ENCODE data around the gene RAB1B.

RAB1B gene

DNA sequence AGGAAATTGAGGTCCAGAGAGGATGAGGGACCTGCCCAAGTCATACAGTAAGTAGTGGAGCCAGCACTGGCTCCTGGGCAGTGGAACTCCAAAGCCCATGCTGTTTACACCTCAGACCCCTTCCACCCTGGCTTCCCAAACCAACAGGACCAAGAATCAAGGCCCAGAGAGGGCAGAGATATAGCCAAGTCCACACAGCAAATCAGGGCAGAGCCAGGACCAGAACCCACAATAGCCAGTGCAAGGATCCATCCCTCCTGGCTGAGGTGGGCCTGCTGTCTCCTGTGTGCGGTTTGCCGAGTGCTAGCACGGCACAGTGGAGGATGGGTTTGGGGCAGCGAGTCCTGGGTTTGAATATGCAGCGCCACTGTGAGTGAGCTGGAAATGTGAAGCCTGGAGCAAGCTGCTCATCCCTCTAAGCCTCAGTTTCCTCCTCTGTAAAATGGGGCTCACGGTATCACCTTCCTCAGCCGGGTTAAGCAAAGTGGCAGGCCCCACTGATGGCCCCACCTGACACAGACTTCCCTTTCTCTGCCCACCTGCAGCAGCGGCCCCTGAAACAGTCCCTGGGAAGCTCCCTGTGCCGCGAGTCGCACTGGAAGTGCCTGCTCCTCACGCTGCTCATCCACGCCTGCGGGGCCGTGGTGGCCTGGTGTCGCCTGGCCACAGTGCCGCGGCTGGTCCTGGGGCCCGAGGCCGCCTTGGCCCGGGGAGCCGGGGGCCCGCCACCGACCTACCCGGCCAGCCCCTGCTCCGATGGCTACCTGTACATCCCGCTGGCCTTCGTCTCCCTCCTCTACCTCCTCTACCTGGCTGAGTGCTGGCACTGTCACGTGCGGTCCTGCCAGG, 25.6 kb downstream of the RAB1B start:
- Histone ChIP-seq H3K79me2 (no peaks in the 10 kb centered on the region), H3K9ac (no peak overlapping the region), H3K36me3 (ENCODE audit: control insufficient read depth, insufficient read depth, low read length) (no peaks in the 10 kb centered on the region), H3K4me2 (ENCODE audit: low read length) (no peak overlapping the region), H3K27ac (no peak overlapping the region), H2AFZ (no peak overlapping the region), H3K4me3 (ENCODE audit: low read depth, low read length) (no peak overlapping the region), H3K9me3 (ENCODE audit: control insufficient read depth, low read length) (no peaks in the 10 kb centered on the region), H3K27me3 (ENCODE audit: control insufficient read depth, insufficient read depth, low read length) (no peaks in the 10 kb centered on the region), H3K4me1 (no peaks in the 10 kb centered on the region)
- TF ChIP-seq, protein P1, sequence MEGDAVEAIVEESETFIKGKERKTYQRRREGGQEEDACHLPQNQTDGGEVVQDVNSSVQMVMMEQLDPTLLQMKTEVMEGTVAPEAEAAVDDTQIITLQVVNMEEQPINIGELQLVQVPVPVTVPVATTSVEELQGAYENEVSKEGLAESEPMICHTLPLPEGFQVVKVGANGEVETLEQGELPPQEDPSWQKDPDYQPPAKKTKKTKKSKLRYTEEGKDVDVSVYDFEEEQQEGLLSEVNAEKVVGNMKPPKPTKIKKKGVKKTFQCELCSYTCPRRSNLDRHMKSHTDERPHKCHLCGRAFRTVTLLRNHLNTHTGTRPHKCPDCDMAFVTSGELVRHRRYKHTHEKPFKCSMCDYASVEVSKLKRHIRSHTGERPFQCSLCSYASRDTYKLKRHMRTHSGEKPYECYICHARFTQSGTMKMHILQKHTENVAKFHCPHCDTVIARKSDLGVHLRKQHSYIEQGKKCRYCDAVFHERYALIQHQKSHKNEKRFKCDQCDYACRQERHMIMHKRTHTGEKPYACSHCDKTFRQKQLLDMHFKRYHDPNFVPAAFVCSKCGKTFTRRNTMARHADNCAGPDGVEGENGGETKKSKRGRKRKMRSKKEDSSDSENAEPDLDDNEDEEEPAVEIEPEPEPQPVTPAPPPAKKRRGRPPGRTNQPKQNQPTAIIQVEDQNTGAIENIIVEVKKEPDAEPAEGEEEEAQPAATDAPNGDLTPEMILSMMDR (IDR thresholded peaks at IDR 0.05) = no peak

DNA sequence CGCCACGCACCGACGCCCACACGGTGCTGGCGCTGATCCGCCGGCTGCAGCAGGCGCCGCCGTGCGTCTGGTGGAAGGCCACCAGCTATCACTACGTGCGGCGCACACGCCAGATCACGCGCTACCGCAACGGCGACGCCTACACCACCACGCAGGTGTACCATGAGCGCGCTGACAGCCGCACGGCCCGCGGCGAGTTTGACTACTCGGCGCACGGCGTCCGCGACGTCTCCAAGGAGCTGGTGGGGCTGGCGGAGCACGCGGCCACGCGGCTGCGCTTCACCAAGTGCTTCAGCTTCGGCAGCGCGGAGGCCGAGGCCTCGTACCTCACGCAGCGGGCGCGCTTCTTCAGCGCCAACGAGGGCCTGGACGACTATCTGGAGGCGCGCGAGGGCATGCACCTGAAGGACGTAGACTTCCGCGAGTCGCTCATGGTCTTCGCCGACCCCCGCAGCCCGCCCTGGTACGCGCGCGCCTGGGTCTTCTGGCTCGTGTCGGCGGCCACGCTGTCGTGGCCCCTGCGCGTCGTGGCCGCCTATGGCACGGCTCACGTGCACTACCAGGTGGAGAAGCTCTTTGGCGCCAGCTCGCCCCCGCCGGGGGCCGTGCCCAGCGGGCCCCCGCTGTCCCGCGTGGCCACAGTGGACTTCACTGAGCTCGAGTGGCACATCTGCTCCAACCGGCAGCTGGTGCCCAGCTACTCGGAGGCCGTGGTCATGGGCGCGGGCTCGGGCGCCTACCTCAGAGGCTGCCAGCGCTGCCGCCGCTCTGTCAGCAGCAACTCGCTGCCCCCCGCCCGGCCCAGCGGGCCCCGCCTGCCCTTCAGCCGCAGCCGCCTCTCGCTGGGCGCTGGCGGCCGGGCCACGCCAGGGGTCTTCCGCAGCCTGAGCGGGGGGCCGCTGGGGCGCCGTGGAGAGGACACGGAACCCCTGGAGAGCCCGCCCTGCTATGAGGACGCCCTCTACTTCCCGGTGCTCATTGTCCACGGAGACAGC, 26.5 kb downstream of the RAB1B start:
- Histone ChIP-seq H3K4me2 (ENCODE audit: low read length) (no peak overlapping the region), H3K4me3 (ENCODE audit: low read depth, low read length) (no peak overlapping the region), H3K27me3 (ENCODE audit: control insufficient read depth, insufficient read depth, low read length) (no peaks in the 10 kb centered on the region), H3K9me3 (ENCODE audit: control insufficient read depth, low read length) (no peaks in the 10 kb centered on the region), H3K27ac (no peak overlapping the region), H3K79me2 (no peaks in the 10 kb centered on the region), H3K9ac (no peak overlapping the region), H3K36me3 (ENCODE audit: control insufficient read depth, insufficient read depth, low read length) (no peaks in the 10 kb centered on the region), H2AFZ (no peak overlapping the region), H3K4me1 (no peaks in the 10 kb centered on the region)
- TF ChIP-seq, protein P1 (IDR thresholded peaks at IDR 0.05) = no peak

DNA sequence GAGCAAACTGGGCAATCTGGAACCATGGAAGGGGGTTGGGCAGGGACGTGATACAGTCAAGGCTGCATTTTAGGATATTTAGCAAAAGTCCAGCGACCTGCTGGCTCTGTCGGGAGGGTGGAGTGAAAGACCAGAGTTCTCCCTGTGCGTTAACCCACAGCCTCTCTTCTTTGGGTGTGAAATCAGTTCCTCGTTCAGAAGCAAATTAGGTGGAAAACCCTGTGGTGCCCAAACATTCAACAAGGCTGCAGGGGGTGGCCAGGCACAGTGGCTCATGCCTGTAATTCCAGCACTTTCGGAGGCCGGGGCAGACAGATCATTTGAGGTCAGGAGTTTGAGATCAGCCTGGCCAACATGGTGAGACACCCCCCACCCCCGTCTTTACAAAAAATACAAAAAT, 29.2 kb downstream of the RAB1B start:
- H2AFZ ChIP-seq = no peak overlapping the region
- H3K79me2 ChIP-seq = no peaks in the 10 kb centered on the region
- no peak overlapping the region for H3K27ac ChIP-seq
- no peaks in the 10 kb centered on the region for H3K36me3 ChIP-seq (ENCODE audit: control insufficient read depth, insufficient read depth, low read length)
- no peak overlapping the region for H3K4me2 ChIP-seq (ENCODE audit: low read length)
- H3K9me3 ChIP-seq (ENCODE audit: control insufficient read depth, low read length) = no peaks in the 10 kb centered on the region
- H3K4me3 ChIP-seq (ENCODE audit: low read depth, low read length) = no peak overlapping the region
- H3K4me1 ChIP-seq = no peaks in the 10 kb centered on the region
- no peaks in the 10 kb centered on the region for H3K27me3 ChIP-seq (ENCODE audit: control insufficient read depth, insufficient read depth, low read length)
- TF ChIP-seq, protein P1 (IDR thresholded peaks at IDR 0.05) = no peak
- no peak overlapping the region for H3K9ac ChIP-seq

DNA sequence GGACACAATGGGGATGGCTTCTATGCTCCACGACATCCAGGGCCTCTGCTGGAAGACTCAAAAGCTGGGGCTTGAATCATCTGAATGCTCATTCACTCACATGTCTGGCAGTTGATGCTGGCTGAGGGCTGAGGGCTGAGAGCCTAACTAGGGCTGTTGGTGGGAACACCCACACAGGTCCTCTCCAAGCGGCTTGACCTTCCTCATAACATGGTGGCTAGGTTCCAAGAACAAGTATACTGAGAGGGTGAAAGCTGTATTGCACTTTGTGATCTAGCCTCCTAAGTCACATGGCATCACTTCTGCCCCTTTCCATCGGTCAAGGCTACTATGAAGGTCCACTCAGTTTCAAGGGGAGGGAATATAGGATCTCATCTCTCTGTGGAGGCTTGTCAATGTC, 30.7 kb downstream of the RAB1B start:
- Histone ChIP-seq H3K9ac (no peak overlapping the region), H3K9me3 (ENCODE audit: control insufficient read depth, low read length) (no peaks in the 10 kb centered on the region), H3K4me3 (ENCODE audit: low read depth, low read length) (no peak overlapping the region), H3K27ac (no peak overlapping the region), H3K4me2 (ENCODE audit: low read length) (no peak overlapping the region), H3K36me3 (ENCODE audit: control insufficient read depth, insufficient read depth, low read length) (no peaks in the 10 kb centered on the region), H2AFZ (no peak overlapping the region), H3K4me1 (no peaks in the 10 kb centered on the region), H3K79me2 (no peaks in the 10 kb centered on the region), H3K27me3 (ENCODE audit: control insufficient read depth, insufficient read depth, low read length) (no peaks in the 10 kb centered on the region)
- TF ChIP-seq, protein P1 (IDR thresholded peaks at IDR 0.05) = no peak

Measured in parathyroid adenoma (tissue), 2 donors.